ENCODE results near the gene INTS6. TPM values are rescaled to one million over a fixed set of nuclear protein-coding genes. Genes with fewer than 3 reads are reported as not detected.

Gene INTS6
- total RNA-seq, 2 experiments from 2014 or later: 47.9 to 51.6 TPM

- CTCF ChIA-PET: interaction anchor here (0.7 to 1.3 kb wide), 4 partner anchors 11 to 503 kb away, joined by 3 to 4 read pairs (median 3); no protein-coding TSS in a partner anchor
- Mint-ChIP-seq H3K4me3 (no peak overlapping the region), H3K9me3 (peaks cover 2% of the 10 kb centered on the region), H3K36me3 (ENCODE audit: low read depth) (no peaks in the 10 kb centered on the region), H3K27me3 (no peaks in the 10 kb centered on the region), H3K27ac (no peak overlapping the region), H3K4me1 (peaks cover 19% of the 10 kb centered on the region)
- POLR2A ChIA-PET: interaction anchor here (0.6 kb wide), 1 partner anchor 1655 kb away, joined by 3 read pairs; no protein-coding TSS in a partner anchor
- DNase-seq: no peak
Observed at GRCh38 chr13:51329606-51330005, 123.2 kb downstream of the INTS6 start.

GRCh38 chr13:51328488-51328887, 124.3 kb downstream of the INTS6 start:
- ChIA-PET CTCF (interaction anchor here (1.3 kb wide), 1 partner anchor 10 kb away, joined by 3 read pairs; no protein-coding TSS in a partner anchor), POLR2A (no interaction called here)
- Mint-ChIP-seq H3K4me3 (no peak overlapping the region), H3K36me3 (ENCODE audit: low read depth) (no peaks in the 10 kb centered on the region), H3K27ac (no peak overlapping the region), H3K27me3 (no peaks in the 10 kb centered on the region), H3K9me3 (no peaks in the 10 kb centered on the region), H3K4me1 (peaks cover 19% of the 10 kb centered on the region)
- no peak for DNase-seq

DNA sequence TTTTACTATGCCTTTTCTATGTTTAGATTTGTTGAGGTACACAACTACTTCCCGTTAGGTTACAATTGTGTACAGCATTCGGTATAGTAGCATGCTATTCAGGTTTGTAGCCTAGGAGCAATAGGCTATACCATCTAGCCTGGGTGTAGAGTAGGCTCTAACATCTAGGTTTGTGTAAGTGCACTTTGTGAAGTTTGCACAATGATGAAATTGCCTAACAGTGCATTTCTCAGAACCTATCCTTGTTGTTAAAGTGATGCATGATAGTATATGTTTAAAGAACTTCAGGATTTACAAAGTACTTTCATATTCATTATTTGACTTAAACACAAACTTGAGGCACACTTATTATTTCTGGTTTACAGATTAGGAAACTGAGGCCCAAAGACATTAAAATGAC, 124.9 kb downstream of the INTS6 start:
- CTCF ChIA-PET: no interaction called here
- H3K27ac Mint-ChIP-seq: no peak overlapping the region
- H3K4me1 Mint-ChIP-seq: peaks cover 16% of the 10 kb centered on the region
- DNase-seq: no peak
- H3K27me3 Mint-ChIP-seq: no peaks in the 10 kb centered on the region
- H3K9me3 Mint-ChIP-seq: no peaks in the 10 kb centered on the region
- no peak overlapping the region for H3K4me3 Mint-ChIP-seq
- POLR2A ChIA-PET: no interaction called here
- no peaks in the 10 kb centered on the region for H3K36me3 Mint-ChIP-seq (ENCODE audit: low read depth)

- no peak overlapping the region for H3K4me3 Mint-ChIP-seq
- CTCF ChIA-PET: no interaction called here
- POLR2A ChIA-PET: no interaction called here
- no peaks in the 10 kb centered on the region for H3K36me3 Mint-ChIP-seq (ENCODE audit: low read depth)
- H3K27ac Mint-ChIP-seq: no peak overlapping the region
- no peak for DNase-seq
- H3K9me3 Mint-ChIP-seq: no peaks in the 10 kb centered on the region
- H3K4me1 Mint-ChIP-seq: peaks cover 12% of the 10 kb centered on the region
- H3K27me3 Mint-ChIP-seq: no peaks in the 10 kb centered on the region
Observed at GRCh38 chr13:51326777-51327176, 126.1 kb downstream of the INTS6 start.

DNA sequence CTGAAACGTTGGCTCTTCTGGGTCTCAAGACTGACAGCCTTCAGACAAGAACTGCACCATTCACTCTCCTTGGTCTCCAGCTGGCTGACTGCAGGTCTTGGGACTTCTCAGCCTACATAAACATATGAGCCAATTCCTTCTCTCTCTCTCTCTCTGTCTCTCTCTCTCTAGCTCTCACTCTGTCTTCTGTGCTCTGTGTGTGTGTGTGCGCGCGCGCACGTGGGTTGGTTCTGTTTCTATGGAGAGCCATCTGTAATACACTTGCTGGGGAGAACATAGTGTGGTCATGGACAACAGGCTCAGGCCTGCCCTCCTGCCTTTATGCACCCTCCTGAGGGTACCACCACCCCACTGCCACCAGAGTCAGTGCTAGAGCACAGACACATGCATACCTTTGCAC, 127.0 kb downstream of the INTS6 start:
- Mint-ChIP-seq H3K27ac (no peak overlapping the region), H3K4me1 (peaks cover 3% of the 10 kb centered on the region), H3K36me3 (ENCODE audit: low read depth) (no peaks in the 10 kb centered on the region), H3K27me3 (no peaks in the 10 kb centered on the region), H3K9me3 (no peaks in the 10 kb centered on the region), H3K4me3 (no peak overlapping the region)
- ChIA-PET CTCF (no interaction called here), POLR2A (no interaction called here)
- no peak for DNase-seq

DNA sequence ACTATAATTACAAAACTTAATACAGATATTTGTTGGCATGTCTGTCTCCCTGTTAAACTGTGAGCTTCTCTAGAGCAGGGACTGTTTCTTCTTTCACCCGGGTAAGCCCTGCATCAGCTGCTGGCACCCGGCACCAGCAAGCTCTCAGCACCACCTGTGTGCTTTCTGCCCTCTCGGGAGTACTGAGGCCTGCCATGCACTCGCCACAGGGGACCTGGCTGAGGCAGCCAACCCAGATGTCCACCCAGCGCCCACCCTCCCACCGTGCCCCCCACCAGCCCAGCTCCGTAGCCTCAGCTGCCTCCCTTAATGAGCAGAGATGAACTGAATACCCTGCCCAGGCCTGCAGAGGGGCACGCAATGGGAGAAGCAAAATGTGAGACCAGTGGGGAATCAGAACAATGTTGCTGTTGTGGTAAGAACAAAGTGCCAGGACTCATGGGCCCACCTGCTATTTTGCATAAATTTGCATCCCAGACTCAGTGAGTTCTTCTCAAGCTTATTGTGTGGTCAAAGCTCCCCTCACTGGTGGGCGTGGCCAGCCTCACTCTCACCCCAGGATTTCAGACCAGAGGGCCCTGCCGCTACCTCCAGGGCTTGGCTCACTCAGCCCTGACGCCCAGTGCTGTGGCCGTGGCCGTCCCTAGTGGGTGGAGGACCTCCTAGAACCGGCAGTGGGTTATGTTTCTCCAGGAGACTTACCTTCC, 128.0 kb downstream of the INTS6 start:
- no peaks in the 10 kb centered on the region for H3K9me3 Mint-ChIP-seq
- no peaks in the 10 kb centered on the region for H3K36me3 Mint-ChIP-seq (ENCODE audit: low read depth)
- H3K27ac Mint-ChIP-seq: no peak overlapping the region
- H3K27me3 Mint-ChIP-seq: no peaks in the 10 kb centered on the region
- H3K4me1 Mint-ChIP-seq: no peaks in the 10 kb centered on the region
- no peak overlapping the region for H3K4me3 Mint-ChIP-seq
- no peak for DNase-seq
- POLR2A ChIA-PET: no interaction called here
- CTCF ChIA-PET: no interaction called here

- DNase-seq: no peak
- CTCF ChIA-PET: no interaction called here
- Mint-ChIP-seq H3K27ac (no peak overlapping the region), H3K27me3 (no peaks in the 10 kb centered on the region), H3K4me3 (no peak overlapping the region), H3K4me1 (no peaks in the 10 kb centered on the region), H3K36me3 (ENCODE audit: low read depth) (no peaks in the 10 kb centered on the region), H3K9me3 (no peaks in the 10 kb centered on the region)
- POLR2A ChIA-PET: no interaction called here
Observed at GRCh38 chr13:51323824-51324511, 128.9 kb downstream of the INTS6 start.

GRCh38 chr13:51322826-51323225, 130.0 kb downstream of the INTS6 start:
- DNase-seq: no peak
- Mint-ChIP-seq H3K27ac (no peak overlapping the region), H3K4me3 (no peak overlapping the region), H3K4me1 (no peaks in the 10 kb centered on the region), H3K36me3 (ENCODE audit: low read depth) (no peaks in the 10 kb centered on the region), H3K27me3 (no peaks in the 10 kb centered on the region), H3K9me3 (no peaks in the 10 kb centered on the region)
- POLR2A ChIA-PET: interaction anchor here (0.6 kb wide), 1 partner anchor 376 kb away, joined by 5 read pairs; no protein-coding TSS in a partner anchor
- CTCF ChIA-PET: no interaction called here

GRCh38 chr13:51321836-51322235, 131.0 kb downstream of the INTS6 start:
- no peaks in the 10 kb centered on the region for H3K4me1 Mint-ChIP-seq
- CTCF ChIA-PET: no interaction called here
- POLR2A ChIA-PET: no interaction called here

DNA sequence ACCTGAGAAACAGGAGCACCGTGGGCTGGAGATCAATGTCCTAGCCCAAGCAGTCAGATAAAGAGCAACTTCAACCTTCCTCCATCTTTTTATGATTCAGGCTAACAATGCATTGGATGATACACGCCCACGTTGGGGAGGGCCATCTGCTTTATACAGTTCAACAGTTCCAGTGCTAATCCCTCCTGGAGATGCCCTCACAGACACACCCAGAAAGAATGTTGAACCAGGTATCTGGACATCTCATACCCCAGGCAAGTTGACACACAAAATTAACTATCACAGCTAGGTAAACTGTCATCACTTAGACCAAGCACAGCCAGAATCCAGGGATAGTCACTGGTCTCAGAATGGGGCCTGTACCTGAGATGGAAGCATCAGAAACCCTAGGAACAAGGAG, 134.0 kb downstream of the INTS6 start:
- CTCF ChIA-PET: interaction anchor here (1.2 kb wide), 1 partner anchor 10 kb away, joined by 3 read pairs; no protein-coding TSS in a partner anchor
- H3K27me3 Mint-ChIP-seq: no peaks in the 10 kb centered on the region
- no peak overlapping the region for H3K4me3 Mint-ChIP-seq
- no peak overlapping the region for H3K27ac Mint-ChIP-seq
- H3K4me1 Mint-ChIP-seq: no peaks in the 10 kb centered on the region
- H3K9me3 Mint-ChIP-seq: no peaks in the 10 kb centered on the region
- POLR2A ChIA-PET: no interaction called here
- DNase-seq: no peak
- H3K36me3 Mint-ChIP-seq (ENCODE audit: low read depth): no peaks in the 10 kb centered on the region

More at GRCh38 chr13:51321836-51322235, 131.0 kb downstream of the INTS6 start:
- no peak for DNase-seq
- Mint-ChIP-seq H3K27ac (no peak overlapping the region), H3K27me3 (no peaks in the 10 kb centered on the region), H3K9me3 (no peaks in the 10 kb centered on the region), H3K36me3 (ENCODE audit: low read depth) (no peaks in the 10 kb centered on the region), H3K4me3 (no peak overlapping the region)

- Mint-ChIP-seq H3K4me3 (no peak overlapping the region), H3K9me3 (no peaks in the 10 kb centered on the region), H3K27ac (no peak overlapping the region), H3K4me1 (no peaks in the 10 kb centered on the region), H3K36me3 (ENCODE audit: low read depth) (no peaks in the 10 kb centered on the region), H3K27me3 (no peaks in the 10 kb centered on the region)
- CTCF ChIA-PET: interaction anchor here (0.6 to 1.2 kb wide), 2 partner anchors 11 kb away, joined by 3 read pairs; no protein-coding TSS in a partner anchor
- DNase-seq: no peak
- POLR2A ChIA-PET: no interaction called here
Observed at GRCh38 chr13:51318015-51318414, 134.8 kb downstream of the INTS6 start.

GRCh38 chr13:51317262-51317661, 135.6 kb downstream of the INTS6 start:
- no peak for DNase-seq
- no peak overlapping the region for H3K27ac Mint-ChIP-seq
- H3K27me3 Mint-ChIP-seq: peaks cover under 1% of the 10 kb centered on the region
- ChIA-PET POLR2A (no interaction called here), CTCF (no interaction called here)
- H3K9me3 Mint-ChIP-seq: no peaks in the 10 kb centered on the region
- no peaks in the 10 kb centered on the region for H3K36me3 Mint-ChIP-seq (ENCODE audit: low read depth)
- no peaks in the 10 kb centered on the region for H3K4me1 Mint-ChIP-seq
- H3K4me3 Mint-ChIP-seq: no peak overlapping the region

DNA sequence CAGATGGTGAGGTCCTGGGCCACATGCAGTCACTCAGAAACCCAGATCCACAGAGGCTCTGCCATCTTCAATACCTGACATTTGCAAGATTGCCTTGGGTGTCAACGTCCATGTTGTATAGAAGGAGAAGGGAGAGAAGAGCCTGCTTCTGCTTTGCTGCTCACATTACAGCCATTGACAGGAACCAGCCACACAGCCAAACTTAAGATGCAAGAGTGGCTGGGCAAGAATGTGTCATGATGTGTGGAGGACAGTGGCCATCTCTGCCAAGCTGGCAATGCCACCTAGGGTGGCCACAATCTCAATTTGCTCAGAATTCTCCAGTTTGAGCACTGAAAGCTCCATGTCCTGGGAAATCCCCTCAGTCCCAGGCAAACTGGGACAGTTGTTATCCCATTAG, 139.2 kb downstream of the INTS6 start:
- H3K4me3 Mint-ChIP-seq: no peak overlapping the region
- H3K36me3 Mint-ChIP-seq (ENCODE audit: low read depth): no peaks in the 10 kb centered on the region
- no peak overlapping the region for H3K27ac Mint-ChIP-seq
- peaks cover 4% of the 10 kb centered on the region for H3K27me3 Mint-ChIP-seq
- ChIA-PET CTCF (no interaction called here), POLR2A (no interaction called here)
- H3K9me3 Mint-ChIP-seq: no peaks in the 10 kb centered on the region
- no peak for DNase-seq
- H3K4me1 Mint-ChIP-seq: no peaks in the 10 kb centered on the region

Data from activated CD4-positive, alpha-beta T cell treated with anti-CD3 and anti-CD28 coated beads, Interleukin-2, amount 10 ng/mL, durations not matched to agents 7 days and 5 days (primary cell).